Fibroblast of mammary gland (primary cell): Measurements from ENCODE around the gene CD209.

Experiments used
- DNase-seq: peaks from one replicate; pipeline ENCODE4 v3.0.0-alpha.2; 2010; ENCODE audit warnings: low read depth
- H3K4me3 ChIP-seq: 2 replicates; pipeline ENCODE4 v1.5.1; 2011; ENCODE audit warnings: low read depth, mild to moderate bottlenecking, low read length, moderate library complexity; ENCODE audit not compliant: control insufficient read depth
- TF ChIP-seq, protein P1 (sequence below): conservative IDR thresholded peaks from 2 replicates; pipeline ENCODE4 v1.5.1; 2011; ENCODE audit warnings: low read depth, low read length, inconsistent platforms; ENCODE audit not compliant: control insufficient read depth, insufficient read depth

Gene CD209

DNA sequence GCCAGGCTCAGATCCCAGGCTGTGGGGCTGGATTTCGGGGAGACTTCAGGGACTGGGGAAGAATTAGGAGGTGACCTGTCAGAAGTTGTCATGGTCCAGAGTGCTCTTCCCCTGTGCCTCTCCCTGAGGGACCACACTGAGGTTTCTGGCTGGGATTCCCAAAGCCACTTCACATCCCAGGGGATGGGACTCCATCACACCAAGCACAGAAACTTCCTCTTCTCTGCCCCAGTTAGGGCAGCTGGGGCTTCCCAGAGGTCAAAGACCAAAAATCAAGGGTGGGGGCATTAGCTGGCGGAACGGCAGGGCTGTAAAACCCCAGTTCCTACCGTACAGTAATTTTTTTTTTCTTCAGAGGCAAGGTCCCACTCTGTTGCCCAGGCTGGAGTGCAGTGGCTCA, 52.8 kb downstream of the CD209 start:
- TF ChIP-seq, protein P1, sequence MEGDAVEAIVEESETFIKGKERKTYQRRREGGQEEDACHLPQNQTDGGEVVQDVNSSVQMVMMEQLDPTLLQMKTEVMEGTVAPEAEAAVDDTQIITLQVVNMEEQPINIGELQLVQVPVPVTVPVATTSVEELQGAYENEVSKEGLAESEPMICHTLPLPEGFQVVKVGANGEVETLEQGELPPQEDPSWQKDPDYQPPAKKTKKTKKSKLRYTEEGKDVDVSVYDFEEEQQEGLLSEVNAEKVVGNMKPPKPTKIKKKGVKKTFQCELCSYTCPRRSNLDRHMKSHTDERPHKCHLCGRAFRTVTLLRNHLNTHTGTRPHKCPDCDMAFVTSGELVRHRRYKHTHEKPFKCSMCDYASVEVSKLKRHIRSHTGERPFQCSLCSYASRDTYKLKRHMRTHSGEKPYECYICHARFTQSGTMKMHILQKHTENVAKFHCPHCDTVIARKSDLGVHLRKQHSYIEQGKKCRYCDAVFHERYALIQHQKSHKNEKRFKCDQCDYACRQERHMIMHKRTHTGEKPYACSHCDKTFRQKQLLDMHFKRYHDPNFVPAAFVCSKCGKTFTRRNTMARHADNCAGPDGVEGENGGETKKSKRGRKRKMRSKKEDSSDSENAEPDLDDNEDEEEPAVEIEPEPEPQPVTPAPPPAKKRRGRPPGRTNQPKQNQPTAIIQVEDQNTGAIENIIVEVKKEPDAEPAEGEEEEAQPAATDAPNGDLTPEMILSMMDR: no peak
- H3K4me3 ChIP-seq: no peak overlapping the region
- no peak for DNase-seq

DNA sequence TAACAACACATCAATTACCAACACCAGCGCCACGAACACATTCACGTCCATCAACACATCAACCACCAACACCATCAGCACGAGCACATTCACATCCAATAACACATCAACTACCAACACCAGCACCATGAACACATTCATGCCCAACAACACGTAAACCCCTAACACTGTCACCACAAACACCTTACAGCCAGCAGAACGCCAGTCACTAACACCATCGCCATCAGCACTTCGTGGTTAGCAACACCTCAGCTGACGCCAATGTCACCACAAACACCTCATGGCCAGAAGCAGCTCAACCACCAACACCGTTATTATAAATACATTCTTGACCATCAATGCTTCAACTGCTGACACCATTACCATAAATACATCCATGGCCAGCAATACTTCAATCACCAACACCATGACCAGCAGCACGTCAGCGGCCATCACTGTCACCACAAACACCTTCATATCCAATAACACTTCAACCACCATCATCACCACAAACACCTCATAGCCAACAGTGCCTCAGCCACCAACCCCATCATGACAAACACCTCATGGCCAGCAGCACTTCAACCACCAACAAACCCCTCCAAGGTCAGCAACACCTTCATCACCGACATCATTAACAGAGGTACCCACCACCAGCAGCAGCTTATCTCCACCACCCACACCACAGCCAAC, 54.8 kb downstream of the CD209 start:
- TF ChIP-seq, protein P1: no peak
- no peak overlapping the region for H3K4me3 ChIP-seq
- no peak for DNase-seq

DNA sequence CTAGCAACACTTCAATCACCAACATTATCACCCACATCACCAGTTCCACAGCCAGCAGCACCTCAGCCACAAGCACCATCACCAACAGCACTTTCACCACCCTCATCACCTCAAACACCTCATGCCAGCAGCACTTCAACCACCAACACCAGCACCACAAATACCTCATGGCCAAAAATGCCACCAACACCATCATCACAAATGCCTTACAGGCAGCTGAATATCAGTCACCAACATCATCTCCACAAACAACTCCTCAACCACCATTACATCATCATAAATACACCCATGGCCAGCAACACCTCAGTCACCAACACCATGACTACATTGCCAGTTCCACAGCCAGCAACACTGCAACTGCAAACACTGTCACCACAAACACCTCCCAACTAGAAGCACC, 55.8 kb downstream of the CD209 start:
- no peak overlapping the region for H3K4me3 ChIP-seq
- DNase-seq: no peak
- TF ChIP-seq, protein P1: no peak

DNA sequence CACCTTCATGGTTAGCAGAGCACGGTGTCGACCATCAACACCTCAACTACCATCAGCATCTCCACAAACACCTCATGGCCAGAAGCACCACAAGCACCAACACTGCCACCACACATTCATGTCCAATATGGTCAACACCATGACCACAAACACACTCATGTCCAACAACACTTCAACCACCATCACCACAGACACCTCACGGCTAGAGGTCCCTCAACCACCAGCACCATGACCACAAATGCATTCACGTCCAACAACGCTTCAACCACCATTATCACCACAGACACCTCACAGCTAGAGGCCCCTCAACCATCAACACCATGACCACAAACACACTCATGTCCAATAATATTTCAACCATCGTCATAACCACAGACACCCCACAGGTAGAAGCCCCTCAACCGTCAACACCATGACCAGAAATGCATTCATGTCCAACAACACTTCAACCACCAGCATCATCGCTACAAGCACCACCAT, 56.5 kb downstream of the CD209 start:
- DNase-seq: no peak
- TF ChIP-seq, protein P1: no peak
- H3K4me3 ChIP-seq: no peak overlapping the region
